Right kidney (tissue), 1 donor: Measurements from ENCODE around the gene GNG12.

ENCODE experiments used
- DNase-seq: peaks from one replicate; pipeline ENCODE4 v3.0.0-alpha.2; 2016

The GNG12 gene

DNA sequence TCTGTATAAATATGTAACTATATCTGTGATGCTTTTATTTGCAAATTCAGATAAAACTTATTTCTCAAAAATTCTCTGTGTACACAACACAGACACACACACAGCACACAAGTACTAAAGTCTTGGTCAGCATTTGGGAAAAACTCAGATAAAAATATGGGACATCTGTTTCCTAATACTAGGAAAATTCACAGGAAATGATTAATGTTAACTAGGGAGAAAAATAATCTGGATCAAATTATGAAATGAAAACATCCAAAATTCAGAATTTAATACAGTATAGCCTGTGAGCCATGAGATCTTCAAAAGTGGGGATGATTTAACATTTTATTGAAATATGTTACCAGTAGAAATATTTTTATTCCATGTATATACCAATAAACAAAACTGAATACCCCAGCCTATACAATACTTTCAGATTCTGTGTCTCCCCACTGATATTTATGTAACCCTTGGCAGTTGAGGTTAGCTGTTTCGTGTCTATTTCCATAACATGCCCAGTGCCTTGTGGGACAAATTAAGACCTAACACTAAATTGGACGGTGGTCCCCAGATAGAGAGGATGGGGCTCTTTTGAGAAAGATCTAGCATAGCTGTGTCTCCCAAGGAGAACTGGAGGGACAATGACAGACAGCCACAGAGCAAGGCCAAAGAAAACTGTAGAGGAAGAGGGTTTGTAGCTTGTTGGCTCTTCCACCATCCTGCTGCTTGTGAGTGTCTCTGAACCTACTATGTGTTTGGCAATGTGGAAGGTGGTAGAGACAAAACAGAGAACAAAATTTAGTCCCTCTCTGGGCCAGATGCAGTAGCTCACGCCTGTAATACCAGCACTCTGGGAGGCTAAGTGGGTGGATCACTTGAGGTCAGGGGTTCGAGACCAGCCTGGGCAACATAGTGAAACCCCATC lies 47.2 kb downstream of the GNG12 start:
- no peak for DNase-seq

DNA sequence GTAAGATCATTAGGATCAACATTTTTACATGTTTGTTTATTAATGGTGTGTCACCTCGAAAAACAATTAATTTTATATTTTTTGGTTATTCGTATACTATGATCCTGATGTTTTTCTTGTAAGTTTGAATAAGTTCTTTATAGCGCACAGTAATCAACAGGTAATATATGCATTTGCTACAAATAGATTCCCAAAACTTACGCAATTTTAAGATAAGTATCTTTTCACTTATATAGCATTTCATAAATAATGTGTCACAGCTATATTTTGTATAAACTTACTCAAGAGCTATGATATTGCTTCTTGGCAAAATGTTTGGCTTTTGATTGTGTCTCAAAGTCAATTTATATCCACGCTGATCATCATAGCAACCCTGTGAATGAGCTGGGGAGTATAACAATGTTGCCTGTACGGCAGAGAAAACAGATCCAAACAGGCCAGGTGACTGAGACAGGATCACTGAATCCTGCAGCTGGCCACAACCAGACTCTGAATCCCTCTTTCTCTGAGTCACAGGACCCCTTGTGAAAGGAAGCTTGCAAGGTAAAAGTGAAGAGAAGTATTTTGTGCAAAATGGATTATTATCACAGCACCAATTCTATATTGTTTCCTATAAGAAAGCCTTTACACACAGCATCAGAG lies 48.6 kb downstream of the GNG12 start:
- no peak for DNase-seq

DNA sequence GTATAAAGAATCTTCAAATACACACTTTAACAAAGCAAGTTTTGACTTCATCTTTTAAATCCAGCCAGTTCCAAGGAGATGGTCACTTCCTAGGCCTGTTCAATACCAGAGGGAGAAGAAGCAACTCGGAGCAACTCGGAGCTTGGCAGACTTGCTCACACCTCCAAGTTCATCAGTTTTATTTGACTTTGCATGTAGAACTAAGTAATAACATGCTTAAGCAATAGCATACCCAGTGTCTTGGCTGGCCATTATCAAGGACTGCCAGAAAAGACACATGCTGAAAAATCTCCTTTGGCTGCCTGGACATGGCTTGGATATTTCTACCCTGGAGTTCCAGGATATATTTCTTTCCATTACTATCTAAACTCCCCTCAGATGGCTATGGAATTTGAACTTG lies 52.6 kb downstream of the GNG12 start:
- DNase-seq, result no peak

DNA sequence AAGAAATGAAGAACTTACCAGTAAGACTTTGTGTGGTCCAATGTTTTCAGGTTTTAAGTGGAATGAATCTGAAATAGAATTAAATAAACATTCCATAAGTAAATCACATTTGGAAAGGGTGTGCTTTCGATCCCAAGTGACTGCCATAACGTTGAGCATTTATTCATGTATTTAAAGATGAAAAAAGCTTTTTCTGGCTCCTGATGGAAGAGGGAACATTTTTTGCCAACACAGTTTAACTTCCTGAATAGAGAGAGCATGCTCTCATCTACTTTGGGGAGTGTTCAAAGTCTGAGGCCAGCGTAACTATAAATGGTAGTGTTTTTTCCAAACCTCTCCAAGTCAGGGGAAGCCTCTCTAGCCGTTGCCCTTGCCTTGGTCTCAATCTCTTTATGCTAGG lies 55.8 kb downstream of the GNG12 start:
- no peak for DNase-seq

DNA sequence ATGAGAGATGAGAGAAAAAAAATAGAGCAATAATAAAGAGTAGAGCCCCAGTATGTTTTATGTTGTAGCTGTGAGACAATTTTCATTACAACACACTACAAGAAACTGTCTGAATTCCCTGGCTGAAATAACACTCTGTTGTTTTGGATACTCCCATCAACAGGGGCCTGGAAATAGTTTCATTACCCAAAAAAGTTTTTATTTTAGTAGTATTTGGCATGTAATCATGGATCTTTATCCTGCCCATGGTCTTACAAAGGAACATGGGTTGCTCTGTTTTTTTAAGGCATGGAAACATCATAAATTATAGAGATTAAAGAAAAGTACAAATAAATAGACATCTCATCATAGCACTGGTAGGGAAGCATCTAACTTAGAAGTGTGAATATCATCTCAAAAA lies 56.3 kb downstream of the GNG12 start:
- DNase-seq, result no peak

DNA sequence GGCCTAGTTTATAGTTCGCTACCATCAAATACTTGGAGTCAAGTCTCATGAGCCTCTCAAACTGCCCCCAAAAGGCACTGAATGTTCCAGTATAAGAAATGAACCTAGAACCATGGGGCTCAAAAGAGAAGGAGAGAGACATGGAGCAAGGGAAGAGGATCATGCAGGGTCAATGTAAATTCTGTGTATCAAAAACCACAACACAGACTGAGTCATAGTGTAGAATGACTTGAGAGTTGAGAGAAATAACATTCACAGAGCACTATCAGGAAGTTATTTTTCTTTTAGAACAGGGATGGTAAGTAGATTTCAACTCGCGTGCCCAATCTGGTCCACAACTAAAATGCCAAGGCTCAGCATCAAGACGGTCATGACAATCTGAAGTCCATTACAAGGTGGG lies 59.8 kb downstream of the GNG12 start:
- DNase-seq, result no peak

DNA sequence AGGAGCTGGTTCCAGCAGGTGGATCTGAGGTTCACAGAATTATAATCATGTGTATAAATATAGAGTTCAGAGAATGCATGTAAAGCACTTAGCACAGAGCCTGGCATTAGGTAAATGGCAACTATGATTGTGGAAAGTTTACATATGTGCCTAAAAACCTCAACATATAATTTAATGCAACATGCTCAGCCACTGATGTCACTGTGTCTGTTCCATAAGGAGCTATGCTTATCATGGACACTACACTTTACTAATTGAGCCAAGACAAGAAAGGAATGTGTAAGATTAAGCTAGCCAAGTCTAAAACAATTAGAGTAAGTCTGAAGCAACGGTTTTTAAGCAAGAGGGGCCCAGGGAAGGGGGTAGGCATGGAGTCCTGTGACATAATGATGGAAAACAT lies 61.5 kb downstream of the GNG12 start:
- no peak for DNase-seq

DNA sequence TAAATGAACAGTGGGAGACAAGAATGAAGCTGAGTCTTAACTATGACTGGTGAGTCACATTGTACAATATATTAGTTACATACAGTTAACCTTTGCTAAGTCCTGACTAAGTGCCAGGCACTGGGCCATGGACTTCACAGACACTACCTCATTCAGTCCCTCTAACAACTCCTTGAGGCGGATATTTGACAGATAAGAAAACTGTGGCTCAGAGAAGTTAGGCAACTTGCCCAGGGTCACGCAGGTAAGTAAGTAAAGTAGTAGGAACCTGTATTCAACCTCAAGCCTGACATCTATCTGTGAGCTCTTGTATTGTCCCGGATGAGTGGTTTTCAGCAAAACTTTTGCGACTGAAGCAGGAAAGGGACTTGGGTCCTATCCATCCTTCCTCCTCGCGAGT lies 62.1 kb downstream of the GNG12 start:
- DNase-seq, result no peak

DNA sequence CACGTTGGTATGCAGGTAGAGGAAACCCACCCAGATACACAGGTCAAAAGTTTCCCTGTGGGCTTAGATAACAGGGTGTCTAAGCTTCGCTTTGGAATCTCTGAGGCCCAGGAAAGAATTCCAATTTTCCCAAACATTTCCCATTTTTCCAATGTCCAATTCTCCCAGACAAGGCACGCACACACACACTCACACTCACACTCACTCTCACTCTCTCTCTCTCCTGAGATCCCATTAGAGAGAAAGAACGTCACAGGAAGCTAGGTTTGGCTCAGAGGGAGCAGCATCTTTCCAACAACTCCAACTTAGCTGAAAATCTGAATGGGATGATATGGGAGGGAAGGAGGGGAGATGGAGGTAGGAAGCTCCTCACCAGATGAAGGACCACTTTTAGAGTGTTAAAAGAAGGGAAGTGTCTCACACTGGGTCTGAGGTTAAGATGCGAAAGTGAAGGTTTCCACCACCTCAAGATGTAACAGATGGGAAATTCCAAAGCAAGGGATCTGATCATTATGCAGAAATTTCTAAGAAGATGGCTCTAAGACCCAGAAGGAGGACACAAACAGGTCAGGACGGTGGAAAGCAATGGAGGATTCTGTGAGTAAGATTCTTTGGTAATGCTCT lies 63.5 kb downstream of the GNG12 start:
- no peak for DNase-seq

DNA sequence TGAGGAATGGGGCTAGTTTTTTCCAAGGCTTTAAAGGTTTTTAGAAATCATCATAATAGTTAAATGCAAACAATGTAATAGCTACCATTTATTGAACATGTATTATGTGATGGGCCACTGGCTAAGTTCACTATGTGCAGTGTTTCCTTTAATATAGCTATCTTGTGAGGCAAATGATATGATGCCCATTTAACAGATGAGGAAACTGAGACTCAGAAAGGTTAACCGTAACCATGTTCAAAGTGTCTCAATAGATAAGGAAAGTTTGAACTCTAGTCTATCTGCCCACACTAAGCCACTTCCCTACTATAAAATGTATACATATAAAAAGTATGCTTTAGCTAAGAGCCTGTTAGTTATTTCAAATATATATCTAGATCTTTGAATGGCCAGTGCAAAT lies 64.8 kb downstream of the GNG12 start:
- DNase-seq, result no peak

DNA sequence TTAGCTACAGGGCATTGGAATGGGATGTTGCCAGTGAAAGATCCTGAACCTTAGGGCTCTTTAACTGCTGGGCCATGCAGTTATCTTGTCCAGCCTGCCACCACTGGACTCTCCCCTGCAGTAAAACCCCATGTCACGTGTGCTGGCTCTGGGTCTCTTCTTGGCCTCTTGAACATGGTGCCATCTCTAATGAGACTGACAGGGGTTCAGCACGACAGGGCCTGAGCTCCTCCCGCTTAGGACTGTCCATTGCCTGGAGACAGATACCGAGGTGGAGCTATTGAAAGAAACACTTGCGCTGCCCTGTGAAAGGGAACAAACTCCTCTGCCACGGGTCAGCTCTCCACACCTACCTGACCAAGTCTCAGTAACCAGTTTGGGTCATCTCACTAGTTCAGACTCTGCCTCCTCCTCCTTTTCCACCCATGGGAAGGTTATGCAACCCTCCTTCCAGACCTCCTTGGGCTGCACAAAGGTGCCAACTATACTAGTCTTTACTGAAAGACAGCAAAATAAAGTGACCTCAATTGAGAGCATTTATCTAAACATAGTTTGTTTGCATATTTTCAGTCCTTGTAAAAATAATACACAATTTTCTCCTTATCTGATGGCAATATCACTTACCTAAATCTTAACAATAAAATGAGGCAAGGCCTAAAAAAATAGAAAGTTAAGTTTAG lies 66.0 kb downstream of the GNG12 start:
- no peak for DNase-seq

DNA sequence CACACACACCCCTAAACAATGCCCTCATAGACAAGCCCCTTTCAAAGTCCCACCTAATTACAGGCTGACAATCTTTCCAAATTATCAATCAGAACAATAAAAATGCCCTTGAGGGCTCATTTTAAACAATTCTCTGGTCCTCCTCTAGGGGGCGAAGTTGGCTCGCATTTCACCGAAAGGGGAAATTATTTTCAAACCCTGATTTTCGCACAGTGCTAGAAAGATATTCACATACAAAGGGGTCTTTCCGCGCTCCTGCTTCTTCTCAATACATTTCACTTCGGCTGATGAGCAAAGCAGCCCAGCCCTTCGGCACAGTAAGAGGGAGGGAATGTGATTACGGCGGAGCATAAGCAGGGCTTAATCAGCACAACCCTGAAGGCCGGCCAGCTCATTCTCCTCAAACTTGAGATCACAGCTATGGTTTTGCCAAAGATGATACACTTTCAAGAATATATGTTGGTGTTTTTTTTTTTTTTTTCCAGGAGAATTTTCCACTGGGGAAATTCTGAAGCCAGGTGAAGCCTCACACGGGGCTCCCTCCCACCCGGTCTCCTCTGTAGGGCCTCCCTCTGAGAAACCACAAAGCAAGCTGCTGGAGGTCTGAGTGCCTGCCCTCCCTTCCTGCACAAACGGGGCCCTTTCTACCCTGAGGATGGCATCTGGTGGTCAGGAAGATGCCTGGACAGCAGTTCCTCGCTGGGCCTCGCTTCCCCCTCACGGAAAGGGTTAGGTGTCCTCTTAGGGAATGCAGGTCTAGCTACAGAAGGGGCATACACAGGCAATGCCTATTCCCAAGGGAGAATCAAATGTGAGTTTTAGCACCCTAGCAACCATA lies 66.9 kb downstream of the GNG12 start:
- peak; percentile 64 for DNase-seq

DNA sequence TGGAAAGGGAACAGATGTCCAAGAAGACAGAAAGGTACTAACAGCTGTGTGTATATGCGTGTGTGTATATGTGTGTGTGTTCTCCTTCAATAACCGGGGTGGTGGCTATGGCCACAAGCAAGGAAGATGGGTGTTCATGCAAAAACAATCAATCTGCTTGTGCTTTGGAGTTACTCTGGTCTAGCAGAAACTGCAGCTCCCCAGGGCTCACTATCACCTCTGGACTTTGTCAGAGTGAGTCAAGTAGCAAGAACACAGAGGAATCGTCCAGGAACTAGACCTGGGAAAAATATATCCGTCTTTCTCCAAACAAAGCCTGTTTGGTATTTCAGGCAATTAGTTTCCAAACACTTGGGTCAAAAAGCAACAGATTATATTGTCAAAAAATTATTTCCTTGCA lies 68.6 kb downstream of the GNG12 start:
- no peak for DNase-seq

DNA sequence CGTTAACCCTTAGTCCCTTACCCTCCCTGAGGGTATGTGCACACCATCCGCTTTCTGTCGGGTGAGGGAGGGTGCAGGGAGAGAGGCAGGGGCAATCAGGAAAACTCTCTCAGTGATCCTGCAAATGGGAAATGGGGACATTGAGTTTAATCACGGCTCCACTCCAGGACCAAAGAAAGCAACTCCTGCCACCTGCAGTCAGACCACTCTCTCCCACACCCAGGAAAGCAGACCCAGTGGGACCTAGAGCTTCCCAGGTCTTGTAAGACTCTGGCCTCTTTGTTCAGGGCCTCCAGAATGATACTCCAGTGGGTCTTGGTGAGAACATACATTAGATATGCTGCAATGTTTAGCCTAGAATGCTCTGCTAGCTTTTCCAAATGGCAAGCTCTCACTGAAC lies 71.5 kb downstream of the GNG12 start:
- no peak for DNase-seq

DNA sequence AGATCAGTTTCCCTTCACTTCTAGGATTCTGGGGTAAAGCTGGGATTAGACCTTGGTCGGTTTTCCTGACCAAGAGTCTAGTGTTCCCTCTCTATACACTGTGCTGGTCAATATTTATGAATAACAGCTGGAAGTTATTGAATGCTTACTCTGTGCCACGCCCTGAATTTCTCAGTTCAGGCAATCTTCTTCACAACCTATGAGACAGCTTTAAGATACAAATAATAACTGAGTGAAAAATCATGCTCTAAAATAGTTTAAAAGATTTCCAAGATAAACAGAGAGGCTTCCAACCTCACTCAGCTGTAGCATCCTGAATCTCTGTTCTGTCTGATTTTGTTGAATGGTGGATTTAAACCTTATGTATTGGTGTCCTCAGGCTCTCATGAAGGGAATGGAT lies 72.2 kb downstream of the GNG12 start:
- DNase-seq, result no peak

DNA sequence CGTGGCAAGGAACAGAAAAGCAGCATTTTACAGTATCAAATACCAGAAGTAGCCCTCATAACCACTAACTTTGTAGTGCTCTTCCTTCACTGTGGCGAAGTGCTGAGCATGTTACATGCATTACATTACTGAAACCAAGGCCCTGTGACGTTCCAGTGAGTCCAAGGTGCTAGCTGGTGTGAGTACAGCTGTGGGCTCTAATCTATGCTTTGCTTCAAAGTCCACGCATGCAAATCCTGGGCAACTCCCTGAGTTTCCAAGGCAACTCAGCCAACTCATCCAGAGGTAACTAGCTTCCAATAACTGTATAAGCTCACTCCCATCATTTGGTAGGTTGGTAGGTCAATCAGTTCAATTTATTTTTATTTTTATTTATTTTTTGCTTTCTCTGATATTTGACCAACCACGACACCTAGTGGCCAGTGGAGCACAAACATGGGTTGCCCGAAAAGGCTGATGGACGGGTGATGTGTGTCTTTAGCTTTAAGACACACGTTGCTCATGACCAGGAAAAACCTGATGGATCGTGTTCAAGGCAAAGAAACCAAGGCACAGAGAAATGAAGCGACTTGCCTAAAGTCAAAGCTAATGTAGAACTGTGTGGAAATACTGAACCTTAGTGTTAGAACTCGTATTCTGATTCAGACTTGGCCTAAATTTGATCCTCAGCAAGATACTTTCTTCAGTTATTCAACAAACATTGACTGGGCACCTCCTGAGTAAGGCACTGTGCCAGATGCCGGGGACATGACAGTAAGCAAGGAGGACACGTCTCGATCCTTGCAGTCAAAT lies 73.0 kb downstream of the GNG12 start:
- peak; percentile 71 for DNase-seq

DNA sequence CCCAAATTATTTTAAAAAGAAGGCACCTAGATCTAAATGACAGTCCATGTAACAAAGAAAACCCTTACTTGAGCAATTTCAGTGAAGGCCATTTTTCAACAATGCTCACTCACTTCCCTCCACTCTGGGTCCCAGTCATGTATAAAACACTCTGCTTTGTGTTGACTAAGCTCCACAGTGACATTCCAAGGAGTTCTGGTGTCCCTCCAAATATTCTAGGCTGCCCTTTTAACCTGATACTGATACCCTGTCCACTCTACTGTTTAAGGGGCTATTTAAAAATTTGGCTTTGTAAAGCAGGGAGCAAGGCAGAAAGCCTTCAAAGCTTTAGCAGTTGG lies 73.6 kb downstream of the GNG12 start:
- no peak for DNase-seq

DNA sequence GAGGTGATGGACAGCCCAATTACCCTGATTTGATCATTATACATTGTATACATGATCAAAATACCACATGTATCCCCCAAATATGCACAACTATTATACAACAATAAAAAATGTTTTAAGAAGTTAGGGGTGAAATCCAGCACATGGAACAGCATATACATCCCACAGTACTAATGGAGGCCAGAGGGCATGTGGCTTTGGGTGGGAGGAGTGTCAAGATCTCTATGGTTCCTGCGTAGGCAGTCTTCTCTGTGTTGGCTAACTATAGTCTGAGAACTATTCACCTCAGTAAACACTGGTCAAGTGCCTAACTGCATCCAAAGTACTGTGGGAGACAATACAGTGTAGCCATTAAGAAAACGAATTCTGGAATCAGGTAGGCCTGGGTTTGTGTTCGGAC lies 74.2 kb downstream of the GNG12 start:
- DNase-seq, result no peak

DNA sequence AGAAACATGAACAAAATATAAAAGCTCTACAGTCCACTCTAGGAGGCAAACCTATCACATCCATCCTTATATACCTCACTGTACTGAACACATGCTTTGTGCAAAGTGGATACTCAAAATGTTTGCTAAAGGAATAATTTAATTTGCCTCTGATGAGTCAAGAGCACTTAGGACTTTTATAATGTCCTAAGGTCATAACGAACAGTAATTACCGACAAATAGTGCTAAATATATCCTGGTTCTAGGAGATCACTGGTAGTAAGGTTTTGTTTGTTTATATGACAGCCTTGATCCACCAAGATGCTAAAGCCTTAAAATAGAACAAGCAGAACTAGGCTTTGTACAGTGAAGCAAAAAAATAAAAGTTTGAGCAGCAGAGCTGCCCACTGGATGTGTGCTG lies 77.6 kb downstream of the GNG12 start:
- no peak for DNase-seq

DNA sequence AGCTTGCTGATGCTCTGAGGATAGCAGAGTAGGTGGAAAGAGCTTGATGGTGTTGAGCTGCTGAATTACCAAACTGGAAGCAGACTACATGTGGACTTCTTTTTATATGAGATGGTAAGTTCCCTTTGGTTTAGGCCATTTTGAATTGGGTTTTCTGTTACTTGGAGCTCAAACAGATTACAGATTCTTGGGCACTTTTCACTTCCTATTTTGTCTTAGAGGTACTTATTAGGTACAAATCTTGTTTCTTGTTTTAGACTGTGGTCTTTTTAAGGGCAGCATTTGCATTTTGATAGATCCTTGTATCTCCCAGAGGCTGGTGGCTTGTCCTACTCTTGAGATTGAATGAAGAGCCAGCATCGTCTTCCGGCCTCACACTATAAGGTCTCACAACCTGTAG lies 78.1 kb downstream of the GNG12 start:
- DNase-seq, result no peak

DNA sequence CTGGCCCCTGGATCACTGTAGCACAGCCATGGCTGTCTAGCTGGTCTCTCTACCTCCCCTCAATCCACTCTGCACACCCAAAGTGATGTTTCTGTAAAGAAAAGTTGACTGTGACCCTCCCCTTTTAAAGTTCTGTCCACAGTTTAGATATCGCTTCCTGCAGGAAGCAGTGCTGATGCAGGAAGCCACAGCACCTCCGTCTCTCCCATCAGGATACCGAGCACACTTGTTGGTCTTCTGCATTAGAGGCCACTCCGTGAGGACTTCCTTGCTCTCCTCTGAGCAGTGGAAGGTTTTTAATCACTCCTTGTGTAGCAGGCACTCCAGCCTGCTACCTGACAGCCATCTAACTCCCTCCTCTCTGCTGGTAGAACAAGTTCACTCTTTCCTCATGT lies 78.7 kb downstream of the GNG12 start:
- no peak for DNase-seq
